ENCODE results near the gene ELN. TPM values are rescaled to one million over a fixed set of nuclear protein-coding genes. Genes with fewer than 3 reads are reported as not detected.
"Not testable (repeated sequence)": the region's sequence is repeated elsewhere in the genome, so short reads cannot be mapped to it uniquely, and the experiment has no call there.

ELN gene
- total RNA-seq: not detected
- 0.08 TPM for polyA plus RNA-seq (2013, experiment 1 of 2)
- 3.5 TPM for polyA plus RNA-seq (2013, experiment 2 of 2)
- total RNA-seq: 0 to 2.1 (median 0.08) reads per million in 172 experiments

DNA sequence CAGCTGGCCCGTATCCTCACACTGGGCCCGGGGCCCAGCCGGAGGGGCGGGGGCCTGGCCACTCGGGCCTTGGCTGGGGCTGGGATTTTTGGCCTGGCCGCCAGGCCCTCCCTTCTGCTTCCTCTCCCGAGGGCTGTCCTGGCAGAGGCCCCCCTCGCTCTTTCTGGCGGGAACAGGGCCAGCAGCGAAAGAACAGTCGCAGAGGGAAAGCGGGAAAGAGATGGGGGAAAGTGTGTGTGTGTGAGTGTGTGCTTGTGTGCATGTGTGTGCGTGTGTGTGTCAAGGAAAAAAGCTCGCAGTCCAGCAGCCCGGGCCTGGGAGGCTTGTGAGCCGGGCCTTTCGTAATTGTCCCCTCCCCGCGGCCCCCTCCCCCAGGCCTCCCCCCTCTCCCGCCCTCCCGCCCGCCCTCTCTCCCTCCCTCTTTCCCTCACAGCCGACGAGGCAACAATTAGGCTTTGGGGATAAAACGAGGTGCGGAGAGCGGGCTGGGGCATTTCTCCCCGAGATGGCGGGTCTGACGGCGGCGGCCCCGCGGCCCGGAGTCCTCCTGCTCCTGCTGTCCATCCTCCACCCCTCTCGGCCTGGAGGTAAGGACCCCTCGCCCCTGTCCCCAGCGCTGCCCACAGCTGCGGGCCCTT lies at the start of gene ELN:
Gene ELN (plus strand): TSS at position 491 of the 638 bp plus-strand sequence. CDS start 15 bp downstream, at position 506.
- ChIA-PET CTCF (interaction anchor here (1.7 kb wide), 1 partner anchor 13 kb away, joined by 7 read pairs; no protein-coding TSS in a partner anchor), POLR2A (no interaction called here)
- H3K36me3 Mint-ChIP-seq (ENCODE audit: low read depth): no peaks in the 10 kb centered on the region
- H3K4me3 Mint-ChIP-seq: no peak within 1 kb of the TSS
- no peaks in the 10 kb centered on the region for H3K9me3 ChIP-seq (ENCODE audit: control insufficient read depth in 1 of 2, insufficient read depth in 1 of 2, low read length in 2 of 2)
- H3K4me1 Mint-ChIP-seq (ENCODE audit: low read depth): peaks cover 11% of the 10 kb centered on the region
- no peak within 1 kb of the TSS for H3K27ac ChIP-seq (ENCODE audit: low read depth in 1 of 2, low read length in 2 of 2)
- no peak for ATAC-seq (ENCODE audit: poor library complexity)
- H3K27me3 Mint-ChIP-seq: peaks cover 71% of the 10 kb centered on the region
- no peaks in the 10 kb centered on the region for H3K9me3 Mint-ChIP-seq
- TF ChIP-seq, protein P1, sequence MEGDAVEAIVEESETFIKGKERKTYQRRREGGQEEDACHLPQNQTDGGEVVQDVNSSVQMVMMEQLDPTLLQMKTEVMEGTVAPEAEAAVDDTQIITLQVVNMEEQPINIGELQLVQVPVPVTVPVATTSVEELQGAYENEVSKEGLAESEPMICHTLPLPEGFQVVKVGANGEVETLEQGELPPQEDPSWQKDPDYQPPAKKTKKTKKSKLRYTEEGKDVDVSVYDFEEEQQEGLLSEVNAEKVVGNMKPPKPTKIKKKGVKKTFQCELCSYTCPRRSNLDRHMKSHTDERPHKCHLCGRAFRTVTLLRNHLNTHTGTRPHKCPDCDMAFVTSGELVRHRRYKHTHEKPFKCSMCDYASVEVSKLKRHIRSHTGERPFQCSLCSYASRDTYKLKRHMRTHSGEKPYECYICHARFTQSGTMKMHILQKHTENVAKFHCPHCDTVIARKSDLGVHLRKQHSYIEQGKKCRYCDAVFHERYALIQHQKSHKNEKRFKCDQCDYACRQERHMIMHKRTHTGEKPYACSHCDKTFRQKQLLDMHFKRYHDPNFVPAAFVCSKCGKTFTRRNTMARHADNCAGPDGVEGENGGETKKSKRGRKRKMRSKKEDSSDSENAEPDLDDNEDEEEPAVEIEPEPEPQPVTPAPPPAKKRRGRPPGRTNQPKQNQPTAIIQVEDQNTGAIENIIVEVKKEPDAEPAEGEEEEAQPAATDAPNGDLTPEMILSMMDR (IDR thresholded peaks at IDR 0.05): no peak
- intact Hi-C loops (cut with DNase I, micrococcal nuclease): no loop called here
- H3K4me3 ChIP-seq (ENCODE audit: low read length): no peak within 1 kb of the TSS
- peaks cover 46 to 54% of the 10 kb centered on the region in 2 experiments for H3K27me3 ChIP-seq (ENCODE audit: control insufficient read depth in 1 of 2, insufficient read depth in 2 of 2, low read length in 2 of 2)
- H3K4me1 ChIP-seq (ENCODE audit: insufficient read depth, low read length): peaks cover 15% of the 10 kb centered on the region
- no peak within 1 kb of the TSS for H3K27ac Mint-ChIP-seq
- no peak for DNase-seq
- H3K36me3 ChIP-seq (ENCODE audit: insufficient read depth, low read length): no peaks in the 10 kb centered on the region

DNA sequence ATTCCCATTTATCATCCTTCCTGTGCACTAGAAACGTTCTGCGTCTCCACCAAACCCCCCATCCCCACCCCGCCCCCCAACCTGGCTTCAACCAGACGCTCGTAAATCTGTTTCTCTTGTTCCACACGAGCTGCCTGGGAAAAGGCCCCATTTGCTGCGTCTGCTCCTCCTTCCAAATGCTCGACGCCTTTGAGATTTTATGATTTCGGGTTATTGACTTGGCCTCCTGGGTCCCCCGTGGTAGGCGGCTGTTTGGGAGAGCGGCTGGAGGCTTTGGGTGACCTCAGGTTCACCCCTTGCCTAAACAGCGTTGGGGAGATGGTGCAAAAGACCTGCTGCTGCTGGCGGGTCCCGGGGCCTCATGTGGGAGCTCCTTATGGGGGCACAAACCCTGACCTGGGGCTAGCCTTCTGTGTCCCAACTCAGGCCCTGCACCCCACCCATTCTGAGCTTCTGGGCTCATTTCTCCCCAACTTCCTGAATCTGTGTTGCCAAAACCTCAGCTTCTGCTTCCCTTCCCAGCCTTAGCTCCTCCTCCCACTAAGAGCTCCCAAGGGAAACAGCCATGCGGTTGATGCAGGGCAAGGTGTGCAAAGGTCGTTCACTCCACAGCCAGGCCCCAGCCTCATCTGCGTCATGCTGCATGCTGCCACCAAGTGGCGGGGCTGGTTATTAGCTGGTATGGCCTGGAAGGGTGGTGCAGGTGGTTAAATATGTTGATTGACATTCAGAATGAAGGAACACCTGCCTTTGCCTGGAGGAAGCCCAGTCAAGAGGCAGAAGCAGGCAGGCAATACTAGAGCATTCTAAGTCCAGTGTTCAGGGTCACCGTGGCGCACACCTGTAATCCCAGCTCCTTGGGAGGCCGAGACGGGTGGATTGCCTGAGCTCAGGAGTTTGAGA lies 49.1 kb upstream of the ELN start:
- Histone ChIP-seq H3K4me1 (ENCODE audit: insufficient read depth, low read length) (no peaks in the 10 kb centered on the region), H3K27ac (ENCODE audit: low read depth in 1 of 2, low read length in 2 of 2) (no peak overlapping the region), H3K9me3 (ENCODE audit: control insufficient read depth in 1 of 2, insufficient read depth in 1 of 2, low read length in 2 of 2) (no peaks in the 10 kb centered on the region), H3K27me3 (ENCODE audit: control insufficient read depth in 1 of 2, insufficient read depth in 2 of 2, low read length in 2 of 2) (peaks cover 0 to 2% of the 10 kb centered on the region in 2 experiments), H3K36me3 (ENCODE audit: insufficient read depth, low read length) (no peaks in the 10 kb centered on the region), H3K4me3 (ENCODE audit: low read length) (no peak overlapping the region)
- Mint-ChIP-seq H3K9me3 (no peaks in the 10 kb centered on the region), H3K4me1 (ENCODE audit: low read depth) (no peaks in the 10 kb centered on the region), H3K4me3 (no peak overlapping the region), H3K36me3 (ENCODE audit: low read depth) (no peaks in the 10 kb centered on the region), H3K27me3 (peaks cover 9% of the 10 kb centered on the region), H3K27ac (no peak overlapping the region)
- TF ChIP-seq, protein P1 (IDR thresholded peaks at IDR 0.05): no peak
- ATAC-seq (ENCODE audit: poor library complexity) (no peak), DNase-seq (peak in 1 of 14 experiments; percentile 15)
- ChIA-PET POLR2A (no interaction called here), CTCF (no interaction called here)
- intact Hi-C loops (cut with DNase I, micrococcal nuclease): no loop called here

DNA sequence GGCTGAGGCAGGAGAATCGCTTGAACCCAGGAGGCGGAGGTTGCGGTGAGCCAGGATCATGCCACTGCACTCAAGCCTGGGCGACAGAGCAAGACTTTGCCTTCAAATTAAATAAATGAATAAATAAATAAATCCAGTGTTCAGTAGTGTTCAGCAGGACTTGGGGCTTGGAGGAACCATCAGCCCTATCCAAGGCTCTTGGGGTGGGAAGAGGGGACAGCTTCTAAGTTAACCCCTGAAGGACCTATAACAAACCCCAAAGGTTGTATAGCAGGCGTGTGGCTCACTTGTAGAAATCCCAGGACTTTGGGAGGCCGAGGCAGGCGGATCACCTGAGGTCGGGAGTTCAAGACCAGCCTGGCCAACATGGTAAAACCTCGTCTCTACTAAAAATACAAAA lies 48.3 kb upstream of the ELN start:
- intact Hi-C loops (cut with DNase I, micrococcal nuclease); H3K4me3 ChIP-seq (ENCODE audit: low read length); H3K9me3 Mint-ChIP-seq; H3K4me1 Mint-ChIP-seq (ENCODE audit: low read depth); CTCF ChIA-PET; ATAC-seq (ENCODE audit: poor library complexity); POLR2A ChIA-PET; H3K27ac Mint-ChIP-seq; H3K4me1 ChIP-seq (ENCODE audit: insufficient read depth, low read length); H3K9me3 ChIP-seq (ENCODE audit: control insufficient read depth in 1 of 2, insufficient read depth in 1 of 2, low read length in 2 of 2); H3K36me3 Mint-ChIP-seq (ENCODE audit: low read depth); H3K27ac ChIP-seq (ENCODE audit: low read depth in 1 of 2, low read length in 2 of 2); H3K27me3 ChIP-seq (ENCODE audit: control insufficient read depth in 1 of 2, insufficient read depth in 2 of 2, low read length in 2 of 2); H3K4me3 Mint-ChIP-seq; DNase-seq; H3K27me3 Mint-ChIP-seq; H3K36me3 ChIP-seq (ENCODE audit: insufficient read depth, low read length): not testable (repeated sequence)

Data from CD4-positive, alpha-beta T cell (primary cell).